Coronary artery (tissue), 2 donors: ENCODE measurements around the gene KRI1.

Experiments
- DNase-seq: peaks from one replicate; pipeline ENCODE4 v3.0.0-alpha.2; 2017; ENCODE audit warnings: low spot score
- H3K27ac ChIP-seq, 2 donors: fragments of 200-600 bp; sonication (generic); one replicate each; pipeline ENCODE4 v1.5.1; 2016 to 2019
- H3K4me3 ChIP-seq: fragments of 200-600 bp; sonication (generic); 2 replicates; pipeline ENCODE4 v1.5.1; 2016; ENCODE audit warnings: mild to moderate bottlenecking, moderate library complexity
- CTCF ChIP-seq: fragments of 200-600 bp; sonication (generic); IDR thresholded peaks from one replicate; pipeline ENCODE4 v1.5.1; 2019; ENCODE audit warnings: antibody characterized with exemption

The KRI1 gene

GRCh38 chr19:10549733-10550132 is 16.1 kb downstream of the KRI1 start:
- no peak overlapping the region for H3K4me3 ChIP-seq
- no peak for TF ChIP-seq CTCF
- H3K27ac ChIP-seq, result no peak overlapping the region
- DNase-seq, result no peak

- Histone ChIP-seq H3K4me3 (no peak overlapping the region), H3K27ac (no peak overlapping the region)
- DNase-seq, result no peak
- TF ChIP-seq CTCF, result no peak
Observed at GRCh38 chr19:10548746-10549276, 17.0 kb downstream of the KRI1 start.

GRCh38 chr19:10546817-10547216 is 19.0 kb downstream of the KRI1 start:
- Histone ChIP-seq H3K27ac (no peak overlapping the region), H3K4me3 (no peak overlapping the region)
- DNase-seq, result no peak
- TF ChIP-seq CTCF, result no peak

- H3K27ac ChIP-seq, result peak overlapping the region; percentile 91 to 95
Observed at GRCh38 chr19:10544753-10545251, 21.0 kb downstream of the KRI1 start.

GRCh38 chr19:10544242-10544752 is 21.5 kb downstream of the KRI1 start:
- TF ChIP-seq CTCF, result no peak
- Histone ChIP-seq H3K4me3 (peak overlapping the region; percentile 89), H3K27ac (peak overlapping the region; percentile 91 to 95)
- DNase-seq, result no peak

More at GRCh38 chr19:10544753-10545251, 21.0 kb downstream of the KRI1 start:
- no peak for DNase-seq
- TF ChIP-seq CTCF, result no peak
- H3K4me3 ChIP-seq, result peak overlapping the region; percentile 89

- no peak for TF ChIP-seq CTCF
- peak within 1 kb of the TSS; percentile 89 for H3K4me3 ChIP-seq
- peak within 1 kb of the TSS; percentile 91 to 95 for H3K27ac ChIP-seq
- no peak for DNase-seq
Observed at GRCh38 chr19:10543420-10544241, 22.2 kb downstream of the KRI1 start, which contains the start of gene ATG4D. Gene ATG4D (plus strand): TSS chr19:10543904. CDS start chr19:10544091, 187 bp downstream.
